ENCODE results near the gene SKOR1. TPM values are rescaled to one million over a fixed set of nuclear protein-coding genes. Genes with fewer than 3 reads are reported as not detected.

Gene SKOR1
- total and polyA plus RNA-seq, 2 of the 13 experiments (the other 11 are each of a cell fraction or from before 2014, with no cell fraction given) = 0.09 to 0.11 TPM

DNA sequence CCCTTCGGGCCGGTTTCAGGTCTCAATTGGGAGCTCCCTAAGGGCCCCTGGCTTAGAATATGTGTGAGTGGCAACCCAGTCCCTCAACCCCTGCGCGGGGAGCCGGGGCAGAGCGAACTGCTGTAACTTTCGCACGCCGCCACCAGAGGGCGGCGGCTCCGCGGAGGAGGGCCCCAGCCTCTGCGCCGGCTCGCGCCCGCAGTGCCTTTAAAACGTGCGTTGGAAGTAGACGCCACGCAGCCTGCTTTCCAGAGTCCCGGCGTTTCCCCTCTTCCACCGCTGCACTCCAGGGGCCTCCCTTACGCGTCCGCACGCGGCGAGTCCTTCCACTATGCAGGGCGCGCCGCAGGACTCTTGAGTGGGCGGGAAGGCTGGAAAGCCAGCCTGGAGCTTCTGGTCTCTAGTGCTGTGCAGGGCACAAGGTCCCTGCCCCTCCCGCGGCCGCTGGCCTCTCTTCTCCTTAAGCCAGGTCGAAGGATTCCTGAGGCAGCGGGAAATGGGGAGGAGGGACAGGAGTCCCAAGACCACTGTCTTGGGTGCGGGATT lies 38.2 kb downstream of the SKOR1 start (continued):
- 0 out of 2 replicates have a peak, but pooled peaks have one; percentile 57 for TF ChIP-seq ZNF616 (CRISPR knock-in tag; IDR thresholded peaks at IDR 0.05; ENCODE audit: low read depth)
- TF ChIP-seq SCMH1 (CRISPR knock-in tag; IDR thresholded peaks at IDR 0.05; ENCODE audit: borderline replicate concordance) = no peak
- TF ChIP-seq ZNF550 (CRISPR knock-in tag; IDR thresholded peaks at IDR 0.05; ENCODE audit: borderline replicate concordance) = no peak
- no peak for TF ChIP-seq ZNF598 (CRISPR knock-in tag; IDR thresholded peaks at IDR 0.05; ENCODE audit: borderline replicate concordance)
- TF ChIP-seq XBP1 (CRISPR knock-in tag; IDR thresholded peaks at IDR 0.05) = no peak
- TF ChIP-seq TEAD3 (CRISPR knock-in tag; optimal IDR thresholded peaks at IDR 0.05; ENCODE audit: borderline replicate concordance) = peak; percentile 59
- peak; percentile 66; the same call in 1 of the 2 replicates for TF ChIP-seq CCDC6 (CRISPR knock-in tag; IDR thresholded peaks at IDR 0.05)
- TF ChIP-seq, protein P1, sequence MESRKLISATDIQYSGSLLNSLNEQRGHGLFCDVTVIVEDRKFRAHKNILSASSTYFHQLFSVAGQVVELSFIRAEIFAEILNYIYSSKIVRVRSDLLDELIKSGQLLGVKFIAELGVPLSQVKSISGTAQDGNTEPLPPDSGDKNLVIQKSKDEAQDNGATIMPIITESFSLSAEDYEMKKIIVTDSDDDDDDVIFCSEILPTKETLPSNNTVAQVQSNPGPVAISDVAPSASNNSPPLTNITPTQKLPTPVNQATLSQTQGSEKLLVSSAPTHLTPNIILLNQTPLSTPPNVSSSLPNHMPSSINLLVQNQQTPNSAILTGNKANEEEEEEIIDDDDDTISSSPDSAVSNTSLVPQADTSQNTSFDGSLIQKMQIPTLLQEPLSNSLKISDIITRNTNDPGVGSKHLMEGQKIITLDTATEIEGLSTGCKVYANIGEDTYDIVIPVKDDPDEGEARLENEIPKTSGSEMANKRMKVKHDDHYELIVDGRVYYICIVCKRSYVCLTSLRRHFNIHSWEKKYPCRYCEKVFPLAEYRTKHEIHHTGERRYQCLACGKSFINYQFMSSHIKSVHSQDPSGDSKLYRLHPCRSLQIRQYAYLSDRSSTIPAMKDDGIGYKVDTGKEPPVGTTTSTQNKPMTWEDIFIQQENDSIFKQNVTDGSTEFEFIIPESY (CRISPR knock-in tag; IDR thresholded peaks at IDR 0.05) = peak; percentile 22; the same call in 1 of the 2 replicates
- TF ChIP-seq, protein P2, sequence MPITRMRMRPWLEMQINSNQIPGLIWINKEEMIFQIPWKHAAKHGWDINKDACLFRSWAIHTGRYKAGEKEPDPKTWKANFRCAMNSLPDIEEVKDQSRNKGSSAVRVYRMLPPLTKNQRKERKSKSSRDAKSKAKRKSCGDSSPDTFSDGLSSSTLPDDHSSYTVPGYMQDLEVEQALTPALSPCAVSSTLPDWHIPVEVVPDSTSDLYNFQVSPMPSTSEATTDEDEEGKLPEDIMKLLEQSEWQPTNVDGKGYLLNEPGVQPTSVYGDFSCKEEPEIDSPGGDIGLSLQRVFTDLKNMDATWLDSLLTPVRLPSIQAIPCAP (CRISPR knock-in tag; IDR thresholded peaks at IDR 0.05; ENCODE audit: low read depth) = no peak
- TF ChIP-seq ZNF446 (CRISPR knock-in tag; IDR thresholded peaks at IDR 0.05) = no peak
- TF ChIP-seq ZNF317 (CRISPR knock-in tag; IDR thresholded peaks at IDR 0.05) = peak; percentile 72; the same call in 1 of the 2 replicates
- peak; percentile 69; the same call in 1 of the 2 replicates for TF ChIP-seq ERF (CRISPR knock-in tag; IDR thresholded peaks at IDR 0.05)
- 0 out of 2 replicates have a peak, but pooled peaks have one; percentile 50 for TF ChIP-seq ZNF564 (CRISPR knock-in tag; IDR thresholded peaks at IDR 0.05)
- no peak for TF ChIP-seq ZNF615 (CRISPR knock-in tag; IDR thresholded peaks at IDR 0.05; ENCODE audit: borderline replicate concordance)
- peak; percentile 62; the same call in 1 of the 2 replicates for TF ChIP-seq PITX1 (CRISPR knock-in tag; IDR thresholded peaks at IDR 0.05)
- no peak for TF ChIP-seq RBM22 (optimal IDR thresholded peaks at IDR 0.05; ENCODE audit: low read length)
- TF ChIP-seq, protein P3, sequence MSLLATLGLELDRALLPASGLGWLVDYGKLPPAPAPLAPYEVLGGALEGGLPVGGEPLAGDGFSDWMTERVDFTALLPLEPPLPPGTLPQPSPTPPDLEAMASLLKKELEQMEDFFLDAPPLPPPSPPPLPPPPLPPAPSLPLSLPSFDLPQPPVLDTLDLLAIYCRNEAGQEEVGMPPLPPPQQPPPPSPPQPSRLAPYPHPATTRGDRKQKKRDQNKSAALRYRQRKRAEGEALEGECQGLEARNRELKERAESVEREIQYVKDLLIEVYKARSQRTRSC (CRISPR knock-in tag; IDR thresholded peaks at IDR 0.05; ENCODE audit: low read depth) = no peak
- TF ChIP-seq ISX (CRISPR knock-in tag; conservative IDR thresholded peaks at IDR 0.05) = 0 out of 2 replicates have a peak, but pooled peaks have one; percentile 48
- TF ChIP-seq, protein P4, sequence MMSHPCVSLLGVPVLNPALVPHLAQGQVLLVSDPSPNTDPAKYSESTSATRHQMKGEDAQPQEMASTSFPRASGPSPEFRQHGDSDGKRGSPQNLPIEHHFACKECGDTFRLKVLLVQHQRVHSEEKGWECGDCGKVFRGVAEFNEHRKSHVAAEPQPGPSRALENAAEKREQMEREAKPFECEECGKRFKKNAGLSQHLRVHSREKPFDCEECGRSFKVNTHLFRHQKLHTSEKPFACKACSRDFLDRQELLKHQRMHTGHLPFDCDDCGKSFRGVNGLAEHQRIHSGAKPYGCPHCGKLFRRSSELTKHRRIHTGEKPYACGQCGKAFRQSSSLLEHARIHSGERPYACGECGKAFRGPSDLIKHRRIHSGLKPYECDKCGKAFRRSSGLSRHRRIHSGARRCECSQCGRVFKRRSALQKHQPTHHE (CRISPR knock-in tag; IDR thresholded peaks at IDR 0.05; ENCODE audit: borderline replicate concordance) = peak; percentile 49; the same call in 1 of the 2 replicates
- TF ChIP-seq KLF11 (CRISPR knock-in tag; IDR thresholded peaks at IDR 0.05) = 0 out of 2 replicates have a peak, but pooled peaks have one; percentile 61
- TF ChIP-seq ZNF777 (CRISPR knock-in tag; IDR thresholded peaks at IDR 0.05) = 0 out of 2 replicates have a peak, but pooled peaks have one; percentile 57
- no peak for TF ChIP-seq ZNF577 (CRISPR knock-in tag; IDR thresholded peaks at IDR 0.05; ENCODE audit: borderline replicate concordance, low read depth)
- TF ChIP-seq, protein P5, sequence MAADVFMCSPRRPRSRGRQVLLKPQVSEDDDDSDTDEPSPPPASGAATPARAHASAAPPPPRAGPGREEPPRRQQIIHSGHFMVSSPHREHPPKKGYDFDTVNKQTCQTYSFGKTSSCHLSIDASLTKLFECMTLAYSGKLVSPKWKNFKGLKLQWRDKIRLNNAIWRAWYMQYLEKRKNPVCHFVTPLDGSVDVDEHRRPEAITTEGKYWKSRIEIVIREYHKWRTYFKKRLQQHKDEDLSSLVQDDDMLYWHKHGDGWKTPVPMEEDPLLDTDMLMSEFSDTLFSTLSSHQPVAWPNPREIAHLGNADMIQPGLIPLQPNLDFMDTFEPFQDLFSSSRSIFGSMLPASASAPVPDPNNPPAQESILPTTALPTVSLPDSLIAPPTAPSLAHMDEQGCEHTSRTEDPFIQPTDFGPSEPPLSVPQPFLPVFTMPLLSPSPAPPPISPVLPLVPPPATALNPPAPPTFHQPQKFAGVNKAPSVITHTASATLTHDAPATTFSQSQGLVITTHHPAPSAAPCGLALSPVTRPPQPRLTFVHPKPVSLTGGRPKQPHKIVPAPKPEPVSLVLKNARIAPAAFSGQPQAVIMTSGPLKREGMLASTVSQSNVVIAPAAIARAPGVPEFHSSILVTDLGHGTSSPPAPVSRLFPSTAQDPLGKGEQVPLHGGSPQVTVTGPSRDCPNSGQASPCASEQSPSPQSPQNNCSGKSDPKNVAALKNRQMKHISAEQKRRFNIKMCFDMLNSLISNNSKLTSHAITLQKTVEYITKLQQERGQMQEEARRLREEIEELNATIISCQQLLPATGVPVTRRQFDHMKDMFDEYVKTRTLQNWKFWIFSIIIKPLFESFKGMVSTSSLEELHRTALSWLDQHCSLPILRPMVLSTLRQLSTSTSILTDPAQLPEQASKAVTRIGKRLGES (CRISPR knock-in tag; IDR thresholded peaks at IDR 0.05; ENCODE audit: borderline replicate concordance) = peak; percentile 44; the same call in 1 of the 2 replicates

Data from HepG2 (cell line).